ENCODE measurements around the gene IPO9.

DNA sequence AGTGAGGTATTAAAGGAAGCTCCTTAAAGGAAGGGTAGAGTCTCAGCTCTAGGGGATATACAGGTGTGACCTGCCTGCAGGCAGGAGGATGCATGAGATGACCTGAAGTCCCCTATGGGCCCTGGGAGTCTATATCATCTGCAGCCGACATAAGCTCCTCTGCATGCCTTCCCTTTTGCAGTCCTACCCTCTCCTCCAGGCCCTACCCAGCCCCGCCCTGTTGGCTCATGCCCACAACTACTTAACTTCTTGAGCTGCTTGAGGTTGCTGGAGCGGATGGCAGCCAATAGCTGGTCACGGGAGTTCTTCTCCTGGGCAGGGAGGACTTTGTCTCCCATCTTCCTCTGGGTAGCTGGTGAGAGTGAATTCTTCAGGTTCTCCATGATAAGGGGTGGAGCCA is 70.0 kb downstream of the IPO9 start:
- TF ChIP-seq POLR2A (IDR thresholded peaks at IDR 0.05) (no peak), POLR2AphosphoS5 (IDR thresholded peaks at IDR 0.05) (no peak)
- TF ChIP-seq, protein P1, sequence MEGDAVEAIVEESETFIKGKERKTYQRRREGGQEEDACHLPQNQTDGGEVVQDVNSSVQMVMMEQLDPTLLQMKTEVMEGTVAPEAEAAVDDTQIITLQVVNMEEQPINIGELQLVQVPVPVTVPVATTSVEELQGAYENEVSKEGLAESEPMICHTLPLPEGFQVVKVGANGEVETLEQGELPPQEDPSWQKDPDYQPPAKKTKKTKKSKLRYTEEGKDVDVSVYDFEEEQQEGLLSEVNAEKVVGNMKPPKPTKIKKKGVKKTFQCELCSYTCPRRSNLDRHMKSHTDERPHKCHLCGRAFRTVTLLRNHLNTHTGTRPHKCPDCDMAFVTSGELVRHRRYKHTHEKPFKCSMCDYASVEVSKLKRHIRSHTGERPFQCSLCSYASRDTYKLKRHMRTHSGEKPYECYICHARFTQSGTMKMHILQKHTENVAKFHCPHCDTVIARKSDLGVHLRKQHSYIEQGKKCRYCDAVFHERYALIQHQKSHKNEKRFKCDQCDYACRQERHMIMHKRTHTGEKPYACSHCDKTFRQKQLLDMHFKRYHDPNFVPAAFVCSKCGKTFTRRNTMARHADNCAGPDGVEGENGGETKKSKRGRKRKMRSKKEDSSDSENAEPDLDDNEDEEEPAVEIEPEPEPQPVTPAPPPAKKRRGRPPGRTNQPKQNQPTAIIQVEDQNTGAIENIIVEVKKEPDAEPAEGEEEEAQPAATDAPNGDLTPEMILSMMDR (IDR thresholded peaks at IDR 0.05) = no peak

Measured in prostate gland (tissue), 2 donors.